DMS114 treated with DMSO at 0.1 percent for 48 hours (cell line): ENCODE data around the gene C1orf174.

Experiments
- DNase-seq: peaks from one replicate; lab custom pipeline; 2025; ENCODE audit not compliant: unreplicated experiment; lab: John Stamatoyannopoulos, UW

The C1orf174 gene

GRCh38 chr1:3910857-3911845 is 11.1 kb upstream of the C1orf174 start:
- DNase-seq: peak; percentile 63

GRCh38 chr1:3910049-3910731 is 10.1 kb upstream of the C1orf174 start:
- no peak for DNase-seq

- DNase-seq: no peak
These were observed 9.5 kb upstream of the C1orf174 start for GRCh38 chr1:3909615-3910014.

GRCh38 chr1:3908886-3909517 is 8.9 kb upstream of the C1orf174 start:
- DNase-seq: no peak

GRCh38 chr1:3907621-3908165 is 7.6 kb upstream of the C1orf174 start:
- DNase-seq: no peak

- DNase-seq: no peak
These were observed 7.0 kb upstream of the C1orf174 start for GRCh38 chr1:3907031-3907534.

GRCh38 chr1:3906672-3907020 is 6.6 kb upstream of the C1orf174 start:
- DNase-seq: no peak

- DNase-seq: no peak
These were observed 6.0 kb upstream of the C1orf174 start for GRCh38 chr1:3905953-3906671.

- DNase-seq: no peak
These were observed 5.3 kb upstream of the C1orf174 start for GRCh38 chr1:3905266-3905952.

- no peak for DNase-seq
These were observed 4.7 kb upstream of the C1orf174 start for GRCh38 chr1:3904843-3905185.

- DNase-seq: no peak
These were observed 4.2 kb upstream of the C1orf174 start for GRCh38 chr1:3904006-3904842.

- no peak for DNase-seq
These were observed 3.3 kb upstream of the C1orf174 start for GRCh38 chr1:3903141-3904005.

GRCh38 chr1:3902571-3903091 is 2.6 kb upstream of the C1orf174 start:
- no peak for DNase-seq

- no peak for DNase-seq
These were observed 2.0 kb upstream of the C1orf174 start for GRCh38 chr1:3902111-3902511.

GRCh38 chr1:3900969-3901529 is 977 bp upstream of the C1orf174 start:
- peak; percentile 81 for DNase-seq

- no peak for DNase-seq
These were observed 320 bp downstream of the C1orf174 start for GRCh38 chr1:3899754-3900149.

- no peak for DNase-seq
These were observed 898 bp downstream of the C1orf174 start for GRCh38 chr1:3898994-3899753.
